HepG2 (cell line): ENCODE results near the gene SIGLEC9. TPM values are rescaled to one million over a fixed set of nuclear protein-coding genes. Genes with fewer than 3 reads are reported as not detected.

Experiments used
- ATAC-seq: fragments of 200-7000 bp; cut with Tn5 transposase; 3 replicates; pipeline ENCODE4 v1.9.1; 2020; ENCODE audit warnings: mild to moderate bottlenecking, moderate library complexity
- BruUV-seq: library from RNA; stranded (reverse); fragments of 400-500 nt; replicated peaks from 2 replicates; lab custom pipeline; 2021; lab: Mats Ljungman, UMichigan
- CTCF ChIA-PET: fragments of 300-600 bp; formaldehyde crosslinking; extraction: SDS; loops from one replicate; lab custom pipeline; 2021; ENCODE audit warnings: low total read pairs, inconsistent platforms, low intra/inter-chr PET ratio; lab: Yijun Ruan, JAX
- POLR2A ChIA-PET: fragments of 350-600 bp; sonication (Branson Sonifier 250); formaldehyde crosslinking; loops from one replicate; lab custom pipeline; 2020; ENCODE audit warnings: antibody characterized with exemption, inconsistent platforms; lab: Yijun Ruan, JAX
- DNase-seq: peaks from one replicate; pipeline ENCODE4 v3.0.0-alpha.2; 2015; ENCODE audit warnings: low spot score
- FAIRE-seq: peaks from 3 replicates; lab custom pipeline; 2011; peaks lifted over from hg19 to GRCh38; lab: Jason Lieb, UNC
- H2AFZ ChIP-seq: one replicate; pipeline ENCODE4 v1.6.1; 2011; ENCODE audit warnings: low read length, inconsistent platforms
- H3K27ac ChIP-seq: fragments of 300-600 bp; 3 replicates; pipeline ENCODE4 v1.8.0; 2011; ENCODE audit warnings: mixed run types, mild to moderate bottlenecking, mixed read lengths, low read length, inconsistent platforms; ENCODE audit not compliant: insufficient read depth; ENCODE audit errors: extremely low read length
- H3K27me3 ChIP-seq, 2 experiments: fragments of 200-600 bp in 1 of 2; 2 replicates in 1 of 2; 3 replicates in 1 of 2; pipeline versions ENCODE4 v1.6.0 to v1.8.0; 2011; ENCODE audit warnings: low read length in 2 of 2, mild to moderate bottlenecking in 2 of 2, moderate library complexity in 2 of 2, inconsistent platforms in 1 of 2; ENCODE audit not compliant: insufficient read depth in 2 of 2, control insufficient read depth in 1 of 2
- H3K36me3 ChIP-seq, 2 experiments: fragments of 200-600 bp in 1 of 2; replicated peaks in 1 of 2; 2 replicates in 1 of 2; 3 replicates in 1 of 2; pipeline versions ENCODE4 v1.5.1 to v1.8.0; 2011; ENCODE audit warnings: low read length in 2 of 2, inconsistent platforms in 1 of 2; ENCODE audit not compliant: insufficient read depth in 2 of 2, control insufficient read depth in 1 of 2
- H3K4me1 ChIP-seq: 2 replicates; pipeline ENCODE4 v1.5.1; 2012; ENCODE audit warnings: low read length, inconsistent platforms; ENCODE audit not compliant: insufficient read depth
- H3K4me2 ChIP-seq: 2 replicates; pipeline ENCODE4 v1.6.0; 2011; ENCODE audit warnings: low read depth, low read length, inconsistent platforms
- H3K4me3 ChIP-seq, 3 experiments: fragments of 200-600 bp in 1 of 3; sonication (generic), shearing (Covaris generic) in 1 of 3; replicated peaks in 1 of 3; 2 replicates each; pipeline ENCODE4 v1.5.1; 2011 to 2016; ENCODE audit warnings: low read length in 3 of 3, inconsistent platforms in 2 of 3, low read depth in 2 of 3, mild to moderate bottlenecking in 2 of 3, control low read depth in 1 of 3, mixed read lengths in 1 of 3; ENCODE audit not compliant: insufficient read depth in 1 of 3
- H3K79me2 ChIP-seq: one replicate; pipeline ENCODE4 v1.6.1; 2011; ENCODE audit warnings: low read length, inconsistent platforms; ENCODE audit not compliant: insufficient read depth
- H3K9ac ChIP-seq: 2 replicates; pipeline ENCODE4 v1.6.0; 2011; ENCODE audit warnings: mild to moderate bottlenecking, low read depth, low read length, inconsistent platforms; ENCODE audit not compliant: insufficient read depth
- H3K9me3 ChIP-seq: 2 replicates; pipeline ENCODE4 v1.5.1; 2012; ENCODE audit warnings: mild to moderate bottlenecking, low read length
- H4K20me1 ChIP-seq: 2 replicates; pipeline ENCODE4 v1.6.0; 2011; ENCODE audit warnings: inconsistent platforms, mild to moderate bottlenecking, low read length, moderate library complexity; ENCODE audit not compliant: insufficient read depth
- LCORL ChIP-seq, 2 experiments: fragments of 450-650 bp in 1 of 2; sonication (generic) in 1 of 2; formaldehyde crosslinking in 1 of 2; IDR thresholded peaks; 2 replicates each; pipeline versions ENCODE4 v1.5.0 to v1.6.1; 2017 to 2020; ENCODE audit warnings: antibody characterized with exemption in 1 of 2, missing genetic modification reagents in 1 of 2
- TBX3 ChIP-seq: fragments of 450-650 bp; IDR thresholded peaks from 2 replicates; pipeline ENCODE4 v1.6.1; 2017; ENCODE audit warnings: antibody characterized with exemption, mild to moderate bottlenecking, inconsistent platforms, borderline replicate concordance
- ZBTB3 ChIP-seq: sonication (generic); formaldehyde crosslinking; IDR thresholded peaks from 2 replicates; pipeline ENCODE4 v1.4.0; 2020; ENCODE audit warnings: low read depth, mild to moderate bottlenecking, moderate library complexity, missing genetic modification reagents, borderline replicate concordance
- ZKSCAN1 ChIP-seq: fragments of 150-350 bp; IDR thresholded peaks from 2 replicates; pipeline ENCODE4 v1.6.1; 2014; ENCODE audit warnings: low read length
- ZNF20 ChIP-seq: sonication (generic); formaldehyde crosslinking; IDR thresholded peaks from 2 replicates; pipeline ENCODE4 v1.4.0; 2020; ENCODE audit warnings: mild to moderate bottlenecking, moderate library complexity, missing genetic modification reagents
- ZNF225 ChIP-seq: sonication (generic); formaldehyde crosslinking; IDR thresholded peaks from 2 replicates; pipeline ENCODE4 v1.4.0; 2020; ENCODE audit warnings: mild to moderate bottlenecking, missing genetic modification reagents
- ZNF615 ChIP-seq: sonication (generic); formaldehyde crosslinking; IDR thresholded peaks from 2 replicates; pipeline ENCODE4 v1.5.0; 2020; ENCODE audit warnings: mild to moderate bottlenecking, missing genetic modification reagents, borderline replicate concordance
- ZNF776 ChIP-seq: sonication (generic); formaldehyde crosslinking; IDR thresholded peaks from 2 replicates; pipeline ENCODE4 v1.4.0; 2020; ENCODE audit warnings: mild to moderate bottlenecking, missing genetic modification reagents
- ZNF781 ChIP-seq: sonication (generic); formaldehyde crosslinking; IDR thresholded peaks from 2 replicates; pipeline ENCODE4 v1.5.1; 2020; ENCODE audit warnings: borderline replicate concordance, mild to moderate bottlenecking, missing genetic modification reagents; ENCODE audit errors: not compliant biosample characterization
- WGBS: methylation state at CpG from one replicate; pipeline ENCODE4 v1.1.6; 2017; ENCODE audit warnings: low lambda C conversion rate; 5-methylcytosine and 5-hydroxymethylcytosine counted together
- in situ Hi-C: cut with HindIII; loops from 2 replicates; pipeline ENCODE4 v1.10.0; 2017; ENCODE audit warnings: low pct_unique_long_range_greater_than_20kb; ENCODE audit not compliant: extremely low pct_ligation_motif_present
- intact Hi-C: fragments of 100-400 bp; cut with micrococcal nuclease; formaldehyde crosslinking; loops from one replicate; pipeline ENCODE4 v1.10.0; 2022; ENCODE audit not compliant: unreplicated experiment
- polyA plus RNA-seq, 8 experiments: library from polyadenylated mRNA; depleted of rRNA in 3 of 8; stranded (reverse) in 7 of 8; unstranded in 1 of 8; fragments of >200 nt; fragmentation: Illumina TruSeq in 4 of 8; extraction: Trizol in 4 of 8; gene quantifications; 2 replicates each; pipeline versions ENCODE4 v1.2.1 to v1.2.3, GENCODE V29; 2011 to 2016; ENCODE audit warnings: low read depth in 4 of 8, missing spikeins in 1 of 8, mixed read lengths in 1 of 8; ENCODE audit not compliant: insufficient read depth in 1 of 8
- total RNA-seq, 5 experiments: library from RNA; depleted of rRNA; stranded (reverse); fragments of >200 nt; fragmentation: Illumina TruSeq; extraction: Trizol; gene quantifications; 2 replicates each; pipeline ENCODE4 v1.2.3, GENCODE V29; 2016; ENCODE audit warnings: low read depth in 1 of 5

Gene SIGLEC9
- total and polyA plus RNA-seq, 2 of the 13 experiments (the other 11 are each of a cell fraction or from before 2014, with no cell fraction given) = not detected

GRCh38 chr19:51078731-51079130, 46.0 kb upstream of the SIGLEC9 start:
- H3K27ac ChIP-seq = no peak overlapping the region
- no peak overlapping the region for H3K4me2 ChIP-seq
- in situ Hi-C loops = loop anchor here (25.0 kb wide), 1 partner anchor 141 kb away; no protein-coding TSS in a partner anchor
- H2AFZ ChIP-seq = no peak overlapping the region
- TF ChIP-seq ZNF781 (CRISPR knock-in tag) (no peak), TBX3 (no peak)
- H3K9me3 ChIP-seq = peaks cover 4% of the 10 kb centered on the region; the same call in 1 of the 2 replicates
- H3K9ac ChIP-seq = no peak overlapping the region
- no TSS peak for BruUV-seq
- no peaks in the 10 kb centered on the region for H3K79me2 ChIP-seq
- no peaks in the 10 kb centered on the region for H4K20me1 ChIP-seq
- ATAC-seq (no peak), FAIRE-seq (no peak), DNase-seq (no peak)
- POLR2A ChIA-PET = no interaction called here
- no CpG with 5 or more reads among the region's 6 CpGs for WGBS
- CTCF ChIA-PET = no interaction called here
- no peak overlapping the region for H3K4me3 ChIP-seq
- H3K4me1 ChIP-seq = no peaks in the 10 kb centered on the region
- intact Hi-C loops = no loop called here
- no peaks in the 10 kb centered on the region for H3K36me3 ChIP-seq
- H3K27me3 ChIP-seq = peaks cover 0 to 26% of the 10 kb centered on the region in 2 experiments; a peak in 4 of 5 replicates

GRCh38 chr19:51079481-51080110, 45.1 kb upstream of the SIGLEC9 start:
- Histone ChIP-seq H4K20me1 (no peaks in the 10 kb centered on the region), H3K79me2 (no peaks in the 10 kb centered on the region), H3K9me3 (no peaks in the 10 kb centered on the region), H3K4me3 (no peak overlapping the region), H3K9ac (no peak overlapping the region), H3K4me1 (no peaks in the 10 kb centered on the region), H3K27ac (no peak overlapping the region), H2AFZ (no peak overlapping the region), H3K36me3 (no peaks in the 10 kb centered on the region), H3K4me2 (no peak overlapping the region), H3K27me3 (peaks cover 3 to 31% of the 10 kb centered on the region in 2 experiments; a peak in 4 of 5 replicates)
- ChIA-PET CTCF (no interaction called here), POLR2A (no interaction called here)
- DNase-seq = no peak
- no TSS peak for BruUV-seq
- in situ Hi-C loops (loop anchor here (25.0 kb wide), 1 partner anchor 142 kb away; no protein-coding TSS in a partner anchor), intact Hi-C loops (no loop called here)
- no peak for FAIRE-seq
- ATAC-seq = no peak
- TF ChIP-seq ZNF615 (CRISPR knock-in tag) (no peak), LCORL (IDR thresholded peaks at IDR 0.05) (0 out of 2 replicates have a peak, but pooled peaks have one; percentile 45), LCORL (CRISPR knock-in tag; IDR thresholded peaks at IDR 0.05) (no peak), ZKSCAN1 (no peak), ZNF20 (CRISPR knock-in tag) (no peak), ZNF776 (CRISPR knock-in tag) (no peak), ZBTB3 (CRISPR knock-in tag) (no peak), ZNF225 (no peak)
- 16% methylated on average over 6 of the region's 27 CpGs for WGBS
